ENCODE data around the gene TRIM37.
"Not testable (repeated sequence)": the region's sequence is repeated elsewhere in the genome, so short reads cannot be mapped to it uniquely, and the experiment has no call there.

Gene TRIM37

DNA sequence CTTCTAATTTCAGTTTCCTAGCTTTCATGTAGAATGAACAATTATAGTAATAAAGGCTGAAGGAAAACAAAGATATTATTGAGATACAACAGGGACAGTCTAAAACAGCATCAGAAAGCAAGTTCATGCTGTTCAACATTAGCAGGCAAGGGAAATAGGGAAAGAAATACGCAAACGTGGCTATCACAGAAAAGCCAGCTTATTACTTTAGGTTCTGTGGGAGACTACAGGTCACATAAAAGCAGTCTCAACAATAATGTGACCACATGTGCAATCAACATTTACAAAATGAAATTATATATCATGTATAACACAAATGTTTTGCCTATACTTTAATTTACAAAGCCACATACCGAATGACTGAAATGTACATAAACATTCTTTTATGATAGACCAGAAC lies 4.9 kb upstream of the TRIM37 start:
- no peak for DNase-seq

DNA sequence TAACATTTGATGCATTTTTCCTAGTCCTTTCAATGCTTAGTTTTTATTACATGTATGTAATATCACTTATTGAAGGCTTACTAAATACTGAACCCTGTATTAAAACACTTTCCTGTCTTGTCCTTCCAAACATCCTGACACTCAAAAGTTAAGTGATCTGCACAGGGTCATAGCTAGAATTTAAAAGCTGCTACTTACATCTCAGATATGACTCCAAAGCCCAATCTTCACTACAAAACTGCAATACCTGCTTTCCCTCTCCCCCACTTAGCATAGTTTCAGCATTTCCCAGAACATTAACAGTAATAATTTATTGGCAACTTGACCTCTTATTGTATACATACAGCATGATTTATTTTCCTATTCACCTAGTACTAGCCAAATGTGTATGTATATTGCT lies 4.3 kb upstream of the TRIM37 start:
- DNase-seq: no peak

DNA sequence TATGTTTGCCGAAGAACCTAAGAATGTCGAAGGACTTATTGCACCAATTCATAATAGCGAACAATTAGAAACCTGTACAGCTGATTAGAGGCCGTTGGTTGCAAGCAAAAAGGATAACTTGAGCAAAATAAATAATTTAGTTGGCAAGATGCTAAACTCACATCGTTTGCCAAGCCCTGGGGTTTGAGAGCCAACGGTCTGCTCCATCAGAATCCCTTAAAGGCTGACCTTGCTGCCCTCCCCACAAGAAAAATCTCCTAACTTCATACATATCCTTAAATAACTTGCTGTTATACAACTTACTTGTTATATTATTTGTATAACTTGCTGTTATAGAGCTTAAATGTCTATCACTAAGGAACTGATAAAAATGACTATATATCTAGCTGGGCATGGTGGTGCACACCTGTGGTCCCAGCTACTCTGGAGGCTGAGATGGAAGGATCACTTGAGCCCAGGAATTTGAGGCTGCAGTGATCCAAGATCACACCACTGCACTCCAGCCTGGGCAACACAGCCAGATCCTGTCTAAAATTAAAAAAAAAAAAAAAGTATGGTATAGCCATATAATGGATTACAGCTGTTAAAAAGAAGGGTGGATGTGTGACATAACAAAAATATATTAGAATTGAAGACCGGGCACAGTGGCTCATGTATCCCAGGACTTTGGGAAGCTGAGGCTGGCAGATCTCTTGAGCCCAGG lies 1.9 kb upstream of the TRIM37 start:
- no peak for DNase-seq

DNA sequence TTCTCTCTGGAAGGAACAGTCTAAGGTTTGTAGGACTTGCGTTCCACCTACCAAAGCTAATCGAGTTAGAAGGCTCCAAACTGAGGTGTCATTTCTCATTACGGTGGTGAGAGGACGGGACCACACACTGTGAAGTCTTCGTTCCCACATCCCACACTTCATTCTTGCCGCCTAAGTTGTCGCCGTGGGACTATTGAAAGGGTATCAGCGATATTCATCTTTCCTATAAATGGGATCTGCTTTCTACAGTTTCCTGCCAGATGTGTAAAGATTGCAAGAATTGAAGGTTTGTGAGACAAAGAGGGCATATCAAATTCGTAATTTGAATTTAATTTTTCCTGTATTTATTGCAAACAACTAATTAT lies 608 bp upstream of the TRIM37 start:
- DNase-seq: peak; percentile 59

DNA sequence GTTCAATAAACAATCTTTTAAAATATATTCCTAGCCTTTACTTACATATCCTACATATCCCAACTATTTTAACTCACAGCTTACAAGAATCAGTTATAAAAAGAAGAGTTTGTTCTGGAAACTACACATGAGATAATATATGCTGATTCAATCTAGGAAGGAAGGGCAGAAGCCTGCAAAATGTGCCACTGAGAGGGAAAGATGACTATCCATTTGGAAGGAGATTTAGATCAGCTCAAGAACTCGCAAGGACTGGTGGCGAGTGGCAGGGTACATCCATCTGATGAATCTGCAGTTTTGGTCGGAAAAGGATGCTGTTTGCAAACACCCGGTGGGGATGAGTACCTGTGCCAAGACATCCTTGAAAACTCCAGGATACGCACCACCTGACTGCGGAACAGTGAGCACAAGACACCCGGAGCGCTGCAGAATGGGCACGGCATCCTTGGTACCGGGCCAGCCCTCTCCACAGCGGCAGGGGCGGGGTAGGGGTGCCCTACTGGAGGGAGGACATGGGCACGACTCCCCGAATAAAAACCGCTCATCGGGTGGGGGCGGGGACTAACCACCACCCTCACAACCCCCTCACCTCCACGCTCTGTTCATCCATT lies 723 bp downstream of the TRIM37 start:
- peak; percentile 38 for DNase-seq

DNA sequence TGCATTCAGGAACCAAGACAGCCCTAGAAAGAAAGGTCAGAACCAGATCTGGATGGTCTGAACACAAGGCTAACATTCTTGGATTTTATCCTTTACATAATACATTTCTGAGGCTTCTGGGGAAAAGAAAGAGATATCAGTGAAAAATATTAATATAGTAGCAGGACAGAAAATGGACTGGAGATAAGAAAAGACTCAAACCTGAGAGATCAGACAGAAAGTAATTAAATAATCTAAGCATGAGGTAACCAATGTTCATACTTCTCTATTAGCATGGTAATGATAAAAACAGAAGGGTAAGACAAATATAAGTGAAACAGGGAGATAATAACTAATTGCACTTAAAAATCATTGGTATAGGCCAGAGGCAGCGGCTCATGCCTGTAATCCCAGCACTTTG lies 5.5 kb downstream of the TRIM37 start:
- DNase-seq: no peak

DNA sequence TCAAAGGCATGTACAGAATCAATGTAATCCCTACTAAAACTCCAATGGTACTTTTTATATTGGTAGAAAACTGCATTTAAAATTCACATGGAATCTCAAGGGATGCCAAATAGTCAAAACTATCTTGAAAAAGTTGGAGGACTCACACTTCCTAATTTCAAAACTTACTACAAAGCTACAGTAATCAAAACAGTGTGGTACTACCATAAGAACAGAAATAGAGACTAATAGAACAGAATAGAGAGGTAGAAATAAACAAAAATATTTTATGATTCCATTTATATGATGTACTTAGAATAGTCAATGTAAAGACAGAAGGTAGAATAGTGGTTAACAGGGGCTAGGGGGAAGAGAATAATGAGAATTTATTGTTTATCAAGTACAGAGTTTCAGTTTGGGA lies 8.8 kb downstream of the TRIM37 start:
- DNase-seq: no peak

DNA sequence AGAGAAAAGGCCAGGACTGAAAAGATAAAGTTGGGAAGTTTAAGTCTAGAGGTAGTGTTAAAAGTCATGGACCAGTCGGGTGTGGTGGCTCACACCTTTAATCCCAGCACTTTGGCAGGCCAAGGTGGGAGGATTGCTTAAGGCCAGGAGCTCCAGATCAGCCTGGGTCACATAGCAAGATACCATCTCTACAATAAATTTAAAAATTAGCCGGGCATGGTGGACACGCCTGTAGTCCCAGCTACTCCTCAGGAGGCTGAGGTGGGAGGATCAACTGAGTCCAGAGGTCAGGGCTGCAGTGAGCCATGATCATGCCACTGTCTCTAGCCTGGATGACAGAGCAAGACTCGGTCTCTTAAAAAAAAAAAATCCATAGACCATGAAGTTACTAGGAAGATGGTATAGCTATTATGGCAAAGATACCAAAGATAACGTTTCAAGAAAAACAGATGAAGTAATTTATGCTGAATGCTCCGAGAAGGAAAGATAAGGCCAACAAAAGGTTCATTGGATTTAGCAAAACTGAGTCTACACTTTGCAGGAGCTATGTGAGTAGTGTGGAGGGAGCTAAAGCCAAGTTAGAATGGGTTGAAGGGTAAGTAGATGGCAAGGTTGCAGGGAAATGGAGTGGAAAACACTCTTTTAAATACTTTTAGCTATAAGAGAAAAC lies 11.7 kb downstream of the TRIM37 start:
- no peak for DNase-seq

DNA sequence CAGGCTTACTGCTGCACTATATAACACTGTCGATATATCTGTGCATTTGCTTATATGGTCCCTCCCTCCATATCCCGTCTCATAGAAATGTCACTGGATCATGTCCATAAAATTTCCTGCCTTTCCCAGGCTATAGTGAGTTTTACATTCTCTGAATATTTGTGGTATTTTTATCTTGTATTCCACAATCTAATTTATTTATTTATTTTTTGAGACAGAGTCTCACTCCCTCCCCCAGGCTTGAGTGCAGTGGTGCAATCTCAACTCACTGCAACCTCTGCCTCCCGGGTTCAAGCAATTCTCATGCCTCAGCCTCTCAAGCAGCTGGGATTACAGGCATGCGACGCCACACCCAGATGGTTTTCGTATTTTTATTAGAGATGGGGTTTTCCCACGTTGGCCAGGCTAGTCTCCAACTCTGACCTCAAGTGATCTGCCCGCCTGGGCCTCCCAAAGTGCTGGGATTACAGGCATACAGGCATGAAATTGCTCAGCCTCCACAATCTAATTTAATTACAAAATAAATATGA lies 12.9 kb downstream of the TRIM37 start:
- no peak for DNase-seq

DNA sequence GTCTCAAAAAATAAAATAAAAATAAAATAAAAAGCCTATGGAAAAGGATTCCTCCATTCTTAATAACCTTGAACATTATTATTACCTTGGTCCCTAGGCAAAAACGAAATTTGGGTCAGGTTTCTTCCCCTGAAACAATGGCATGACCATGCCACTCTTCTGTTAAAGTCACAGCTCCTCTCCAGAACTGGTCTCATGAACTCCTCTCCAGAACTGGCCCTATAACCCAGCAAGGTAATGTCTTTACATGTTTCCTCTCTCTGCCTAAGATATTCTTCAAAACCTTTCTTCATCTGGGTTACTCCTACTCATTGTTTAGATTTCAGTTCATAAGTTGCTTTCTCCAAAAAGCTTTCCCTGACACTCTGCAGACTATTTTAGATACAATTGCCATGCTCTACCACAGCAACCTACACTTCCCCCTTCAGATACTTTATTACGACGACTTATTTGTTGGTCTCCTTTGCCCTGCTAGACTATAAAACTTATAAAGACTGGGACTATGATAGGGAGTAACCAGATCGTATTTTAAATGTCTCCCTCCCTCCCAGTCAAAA lies 13.5 kb downstream of the TRIM37 start:
- DNase-seq: no peak

DNA sequence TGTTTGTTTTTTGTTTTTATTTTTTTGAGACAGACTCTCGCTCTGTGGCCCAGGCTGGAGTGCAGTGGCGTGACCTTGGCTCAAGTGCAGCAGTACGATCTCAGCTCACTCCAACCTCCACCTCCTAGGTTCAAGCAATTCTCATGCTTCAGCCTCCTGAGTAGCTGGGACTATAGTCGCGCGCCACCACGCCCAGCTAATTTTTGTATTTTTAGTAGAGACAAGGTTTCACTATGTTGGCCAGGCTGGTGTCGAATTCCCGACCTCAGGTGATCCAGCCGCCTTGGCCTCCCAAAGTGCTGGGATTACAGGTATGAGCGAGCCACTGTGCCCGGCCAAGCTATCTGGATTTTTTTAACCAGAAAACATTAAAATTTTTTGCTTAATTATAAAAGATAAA lies 16.1 kb downstream of the TRIM37 start:
- DNase-seq: not testable (repeated sequence)

DNA sequence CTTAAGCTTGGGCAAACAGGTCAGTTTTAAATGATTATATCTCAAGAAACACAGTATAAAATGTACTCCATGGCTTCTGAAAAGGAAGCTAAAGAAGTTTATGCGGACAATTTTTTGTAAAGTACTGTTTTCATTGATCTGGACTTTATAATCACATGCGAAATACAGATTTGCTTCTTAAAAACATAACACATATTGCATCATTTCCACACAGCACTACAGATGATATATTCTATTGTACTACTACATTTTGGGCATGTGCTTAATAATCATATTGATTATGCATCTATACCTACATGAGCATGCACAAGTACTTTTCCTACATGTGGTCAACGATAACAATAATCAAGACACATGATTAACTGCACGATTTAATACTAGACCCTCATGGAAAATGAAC lies 22.5 kb downstream of the TRIM37 start:
- no peak for DNase-seq

DNA sequence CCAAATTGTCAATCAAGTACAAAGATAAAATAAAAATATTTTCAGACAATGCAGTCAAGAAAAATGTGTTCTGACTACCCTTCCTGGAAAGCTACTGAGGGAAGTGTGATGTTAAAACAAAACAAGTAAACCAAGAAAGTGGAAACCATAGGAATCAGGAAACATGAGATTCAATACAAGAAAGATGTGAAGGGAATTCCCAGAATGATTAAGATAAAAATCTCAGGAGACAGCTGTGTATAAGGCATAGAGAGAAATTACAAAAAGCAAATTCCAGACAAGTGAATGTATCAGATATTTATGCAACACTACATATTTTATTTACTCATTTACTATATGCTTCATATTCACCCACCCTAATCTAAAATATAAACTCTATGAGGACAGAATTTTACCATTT lies 32.2 kb downstream of the TRIM37 start:
- no peak for DNase-seq

DNA sequence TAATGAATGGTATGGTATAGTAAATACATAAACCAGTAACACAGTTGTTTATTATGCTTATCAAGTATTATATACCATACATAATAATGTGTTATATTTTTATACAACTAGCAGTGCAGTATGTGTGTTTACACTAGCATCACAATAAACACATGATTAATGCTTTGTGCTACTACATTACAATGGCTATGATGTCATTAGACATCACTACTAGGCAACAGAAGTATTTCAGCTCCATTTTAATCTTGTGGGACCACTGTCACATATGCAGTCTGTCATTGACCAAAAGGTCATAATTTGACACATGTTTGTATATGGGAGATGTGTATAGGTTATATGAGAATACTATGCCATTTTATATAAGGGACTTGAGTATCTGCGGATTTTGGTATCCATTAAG lies 32.7 kb downstream of the TRIM37 start:
- no peak for DNase-seq

DNA sequence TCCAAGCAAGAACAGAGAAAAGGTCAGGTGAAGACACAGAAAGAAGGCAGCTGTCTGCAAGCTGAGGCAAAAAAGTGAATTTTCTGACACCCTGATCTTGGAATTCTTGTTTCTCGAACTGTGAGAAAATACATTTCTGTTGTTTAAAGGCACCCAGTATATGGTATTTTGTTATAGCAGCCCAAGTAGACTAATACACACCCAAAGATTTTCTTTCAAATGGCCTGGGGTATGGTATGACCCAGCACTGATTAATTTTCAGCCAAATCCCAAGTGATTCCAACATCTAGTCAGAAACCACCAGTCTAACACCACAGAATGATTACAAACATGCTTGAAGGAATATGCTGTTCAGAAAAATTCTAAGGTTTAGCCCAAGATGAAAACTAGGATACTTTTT lies 36.8 kb downstream of the TRIM37 start:
- no peak for DNase-seq

DNA sequence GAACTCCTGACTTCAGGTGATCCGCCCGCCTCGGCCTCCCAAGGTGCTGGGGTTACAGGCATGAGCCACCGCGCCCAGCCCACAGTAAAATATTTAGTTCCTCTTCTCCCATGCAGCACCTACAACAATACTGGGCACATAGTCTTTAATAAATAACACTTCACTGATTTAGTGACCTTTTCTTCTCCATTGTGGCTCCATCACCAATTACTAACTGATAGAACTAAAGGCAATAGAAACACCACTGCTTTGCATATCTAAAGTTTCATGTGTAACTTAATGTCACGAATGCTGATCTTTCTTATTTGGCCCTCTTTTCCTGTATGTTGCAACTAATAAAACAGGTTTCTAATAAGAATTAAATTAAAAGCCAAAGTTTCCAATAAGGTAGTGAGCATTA lies 38.9 kb downstream of the TRIM37 start:
- no peak for DNase-seq

DNA sequence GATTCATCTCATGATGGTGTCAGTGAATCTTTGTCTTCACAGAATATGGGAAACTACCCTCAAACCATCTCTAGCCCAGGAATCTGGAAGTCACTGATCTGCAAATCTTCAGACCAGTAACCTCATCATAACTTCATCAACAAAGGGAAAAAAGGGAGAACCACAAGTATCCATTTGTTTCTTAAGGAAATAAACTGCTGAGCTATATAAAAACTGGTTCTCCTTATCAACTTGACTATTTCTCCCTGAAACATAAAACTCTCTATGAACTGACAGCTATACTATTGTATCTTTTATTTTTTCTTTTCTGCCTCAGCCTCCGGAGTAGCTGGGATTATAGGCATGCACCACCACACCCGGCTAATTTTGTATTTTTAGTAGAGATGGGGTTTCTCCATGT lies 39.3 kb downstream of the TRIM37 start:
- no peak for DNase-seq

DNA sequence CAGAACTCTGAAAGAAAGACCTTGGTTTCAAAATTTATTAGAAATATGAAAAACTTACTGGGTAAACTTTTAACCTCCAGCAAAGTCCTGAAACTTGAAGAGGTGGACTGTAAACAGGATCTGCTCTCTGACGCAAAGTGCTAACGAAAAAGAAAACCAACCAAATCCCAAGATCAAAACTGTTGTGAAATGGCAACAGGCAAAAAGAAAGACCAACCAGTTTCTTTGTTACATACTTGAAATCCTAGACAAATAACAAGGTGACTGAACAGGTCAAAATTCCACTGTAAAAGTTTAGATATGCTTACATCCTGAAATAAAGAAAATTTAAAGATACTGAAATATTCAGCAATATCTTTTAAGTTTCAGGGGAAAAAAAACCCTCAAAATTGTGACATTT lies 44.2 kb downstream of the TRIM37 start:
- DNase-seq: no peak

DNA sequence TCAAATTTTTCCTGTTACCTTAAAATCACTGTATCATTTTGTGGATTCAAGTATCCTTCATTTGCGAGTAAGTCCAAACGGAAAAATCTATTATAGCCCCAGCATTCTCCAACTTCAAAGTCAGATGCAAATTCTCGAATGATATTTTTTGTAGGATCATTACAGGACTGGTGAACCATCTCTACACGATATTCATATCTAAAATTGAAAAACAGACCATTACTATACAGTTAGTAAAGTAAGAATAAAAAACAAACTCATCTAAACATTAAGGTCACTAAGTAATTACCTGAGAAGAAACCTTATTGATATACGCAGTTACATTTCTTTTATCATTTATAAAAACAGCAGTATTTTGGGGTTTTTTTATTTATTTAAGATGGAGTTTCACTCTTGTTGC lies 49.8 kb downstream of the TRIM37 start:
- no peak for DNase-seq

DNA sequence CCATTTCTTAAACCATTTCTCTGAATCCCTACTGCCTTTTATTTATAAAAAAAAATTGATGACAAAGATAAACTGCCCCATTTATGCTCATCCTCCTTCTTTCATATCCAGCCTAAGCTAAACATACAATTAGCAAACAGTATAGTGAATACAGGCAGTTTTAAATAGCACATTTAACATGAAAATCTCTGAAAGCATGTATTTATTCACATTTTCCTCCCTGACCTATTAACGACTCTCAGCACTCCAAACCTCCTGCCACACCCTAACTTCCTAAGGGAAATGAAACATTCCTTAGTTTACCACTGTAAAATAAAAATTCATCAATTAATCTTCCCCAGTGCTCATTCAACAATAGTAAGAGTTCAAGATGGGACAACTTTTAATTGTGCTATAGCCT lies 56.9 kb downstream of the TRIM37 start:
- DNase-seq: no peak

DNA sequence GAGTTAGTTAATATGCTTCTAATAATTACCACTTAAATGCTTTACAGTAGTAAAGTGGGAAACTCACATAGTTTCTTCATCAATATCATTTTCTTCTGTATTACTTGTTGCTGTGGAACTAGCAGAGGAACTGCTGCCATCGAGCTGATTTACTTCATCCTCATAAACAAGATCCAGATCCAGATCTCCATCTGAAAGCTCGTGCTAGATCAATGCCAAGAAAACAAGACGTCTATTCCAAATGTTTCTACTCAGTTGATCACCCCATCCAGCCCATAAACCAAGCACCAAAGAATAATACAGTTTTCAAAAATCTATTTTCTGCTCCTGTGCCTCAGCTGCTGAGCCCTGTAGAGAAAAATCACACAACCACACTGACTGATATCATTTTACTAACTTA lies 59.1 kb downstream of the TRIM37 start:
- no peak for DNase-seq

DNA sequence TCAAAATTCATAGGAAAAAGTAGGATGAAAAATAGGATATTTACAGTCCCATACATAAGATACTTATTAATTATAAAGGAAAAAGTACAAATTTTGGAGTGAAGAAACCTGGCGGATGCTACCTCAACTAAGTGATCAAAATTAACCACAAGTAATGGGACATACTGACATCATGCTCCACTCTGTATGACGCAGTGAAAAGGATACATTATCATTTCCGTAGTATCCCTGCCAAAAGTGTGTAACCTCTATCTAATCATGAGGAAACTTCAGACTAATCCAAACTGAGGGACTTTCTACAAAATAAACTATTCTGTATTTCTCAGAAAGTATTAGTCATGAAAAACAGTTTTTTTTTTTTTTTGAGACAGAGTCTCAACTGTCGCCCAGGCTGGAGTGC lies 60.5 kb downstream of the TRIM37 start:
- DNase-seq: no peak

DNA sequence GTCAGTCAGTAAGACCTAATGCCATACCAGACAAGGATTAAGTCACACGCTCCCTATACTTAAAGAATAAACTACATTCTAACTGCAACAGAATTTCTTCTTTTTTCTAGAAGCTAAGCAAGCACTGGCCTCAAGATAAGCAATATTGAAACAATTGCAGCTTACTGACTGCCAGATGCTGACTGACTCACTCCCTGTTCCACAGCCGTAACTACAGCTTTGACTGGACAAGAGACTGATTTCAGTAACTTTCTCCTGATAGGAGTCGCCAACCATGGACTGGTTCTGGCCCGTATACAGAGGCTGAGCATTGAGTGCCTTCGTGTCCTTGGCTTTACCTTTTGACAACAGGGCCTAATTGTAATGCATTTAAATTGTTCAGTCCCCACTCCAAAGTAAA lies 67.9 kb downstream of the TRIM37 start:
- DNase-seq: no peak

DNA sequence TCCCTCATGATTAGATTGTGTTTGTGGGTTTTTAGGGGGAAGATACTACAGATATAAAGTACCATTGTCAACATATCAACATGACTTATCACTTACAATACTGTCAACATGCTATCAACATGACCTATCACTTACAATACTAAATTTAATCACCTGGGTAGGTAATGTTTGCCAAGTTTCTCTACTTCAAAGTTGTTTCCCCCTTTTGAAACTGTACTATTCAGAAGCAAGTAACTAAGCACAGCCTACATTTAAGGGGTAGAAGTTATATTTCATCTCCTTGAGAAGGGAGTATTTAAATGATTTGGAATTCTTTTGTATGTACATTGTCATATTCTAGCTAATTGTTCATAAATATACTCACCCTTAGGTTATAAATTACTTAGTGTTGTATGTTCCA lies 68.7 kb downstream of the TRIM37 start:
- no peak for DNase-seq

Data from NCI-H748 treated with DMSO at 0.1 percent for 48 hours (cell line).